OCI-LY1 (cell line): Measurements from ENCODE around the gene DOCK4.

Experiments
- EZH2 ChIP-seq: fragments of 200-600 bp; sonication (generic), shearing (Covaris generic); IDR thresholded peaks from 2 replicates; pipeline ENCODE4 v1.8.0; 2017; ENCODE audit warnings: borderline replicate concordance, mixed run types, mild to moderate bottlenecking, antibody characterized with exemption, low read length, moderate library complexity, mixed read lengths
- TF ChIP-seq, protein P1 (sequence below): fragments of 200-600 bp; sonication (generic), shearing (Covaris generic); IDR thresholded peaks from 2 replicates; pipeline ENCODE4 v1.5.1; 2017; ENCODE audit warnings: mild to moderate bottlenecking, antibody characterized with exemption, low read length, moderate library complexity, mixed read lengths

DNA sequence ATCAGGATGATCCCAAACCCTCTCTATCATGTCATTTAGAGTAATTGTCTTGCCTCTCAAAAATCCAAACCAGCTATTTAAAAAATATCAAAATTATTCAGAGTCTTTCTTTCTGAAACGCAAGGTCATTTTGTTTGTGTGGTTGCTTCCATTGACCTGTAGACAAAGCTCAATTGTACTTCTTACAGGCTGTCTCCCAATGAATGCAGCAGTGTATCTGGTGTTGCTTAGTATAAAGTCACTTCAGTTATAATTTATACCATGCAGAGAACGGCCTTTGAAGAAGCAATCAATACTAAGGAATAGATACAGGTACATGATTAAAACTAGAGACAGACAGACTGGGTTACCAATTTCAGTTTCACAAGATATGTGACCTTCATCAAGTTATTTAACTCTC is 80.9 kb downstream of the DOCK4 start:
- TF ChIP-seq, protein P1, sequence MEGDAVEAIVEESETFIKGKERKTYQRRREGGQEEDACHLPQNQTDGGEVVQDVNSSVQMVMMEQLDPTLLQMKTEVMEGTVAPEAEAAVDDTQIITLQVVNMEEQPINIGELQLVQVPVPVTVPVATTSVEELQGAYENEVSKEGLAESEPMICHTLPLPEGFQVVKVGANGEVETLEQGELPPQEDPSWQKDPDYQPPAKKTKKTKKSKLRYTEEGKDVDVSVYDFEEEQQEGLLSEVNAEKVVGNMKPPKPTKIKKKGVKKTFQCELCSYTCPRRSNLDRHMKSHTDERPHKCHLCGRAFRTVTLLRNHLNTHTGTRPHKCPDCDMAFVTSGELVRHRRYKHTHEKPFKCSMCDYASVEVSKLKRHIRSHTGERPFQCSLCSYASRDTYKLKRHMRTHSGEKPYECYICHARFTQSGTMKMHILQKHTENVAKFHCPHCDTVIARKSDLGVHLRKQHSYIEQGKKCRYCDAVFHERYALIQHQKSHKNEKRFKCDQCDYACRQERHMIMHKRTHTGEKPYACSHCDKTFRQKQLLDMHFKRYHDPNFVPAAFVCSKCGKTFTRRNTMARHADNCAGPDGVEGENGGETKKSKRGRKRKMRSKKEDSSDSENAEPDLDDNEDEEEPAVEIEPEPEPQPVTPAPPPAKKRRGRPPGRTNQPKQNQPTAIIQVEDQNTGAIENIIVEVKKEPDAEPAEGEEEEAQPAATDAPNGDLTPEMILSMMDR, result no peak
- no peak for TF ChIP-seq EZH2
